ENCODE measurements around the gene USP25.

USP25 gene

DNA sequence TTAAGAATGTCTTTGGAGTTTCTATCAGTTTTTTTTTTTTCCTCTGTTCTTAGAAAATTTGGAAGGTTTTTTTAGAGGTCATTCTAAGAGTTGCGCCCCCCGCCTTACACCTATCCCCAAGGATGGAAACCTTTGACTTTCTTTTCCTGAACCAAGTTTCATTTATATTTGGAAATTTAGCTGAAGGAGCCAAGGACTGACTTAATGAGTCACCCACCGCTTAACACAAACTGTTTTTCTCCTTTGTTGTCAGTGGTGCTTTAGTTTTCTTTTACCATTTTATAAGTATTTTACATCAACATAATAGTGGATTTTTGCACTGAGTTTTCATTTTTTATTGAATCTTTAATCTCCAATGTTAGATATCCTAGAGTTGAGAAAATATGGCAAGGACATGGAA, 25.3 kb downstream of the USP25 start:
- H3K4me2 ChIP-seq (ENCODE audit: low read length), result peak overlapping the region; percentile 77
- no peaks in the 10 kb centered on the region for H3K9me3 ChIP-seq (ENCODE audit: insufficient read depth, low read length)
- no peak overlapping the region for H3K9ac ChIP-seq (ENCODE audit: low read length)
- no peaks in the 10 kb centered on the region for H3K27me3 ChIP-seq (ENCODE audit: low read depth, low read length)
- H3K4me1 ChIP-seq (ENCODE audit: low read length), result peaks cover 30% of the 10 kb centered on the region
- peak overlapping the region; percentile 47; the same call in 1 of the 2 replicates for H3K27ac ChIP-seq (ENCODE audit: low read length)
- no peak for TF ChIP-seq EZH2phosphoT487 (IDR thresholded peaks at IDR 0.05; ENCODE audit: low read depth)
- TF ChIP-seq, protein P1, sequence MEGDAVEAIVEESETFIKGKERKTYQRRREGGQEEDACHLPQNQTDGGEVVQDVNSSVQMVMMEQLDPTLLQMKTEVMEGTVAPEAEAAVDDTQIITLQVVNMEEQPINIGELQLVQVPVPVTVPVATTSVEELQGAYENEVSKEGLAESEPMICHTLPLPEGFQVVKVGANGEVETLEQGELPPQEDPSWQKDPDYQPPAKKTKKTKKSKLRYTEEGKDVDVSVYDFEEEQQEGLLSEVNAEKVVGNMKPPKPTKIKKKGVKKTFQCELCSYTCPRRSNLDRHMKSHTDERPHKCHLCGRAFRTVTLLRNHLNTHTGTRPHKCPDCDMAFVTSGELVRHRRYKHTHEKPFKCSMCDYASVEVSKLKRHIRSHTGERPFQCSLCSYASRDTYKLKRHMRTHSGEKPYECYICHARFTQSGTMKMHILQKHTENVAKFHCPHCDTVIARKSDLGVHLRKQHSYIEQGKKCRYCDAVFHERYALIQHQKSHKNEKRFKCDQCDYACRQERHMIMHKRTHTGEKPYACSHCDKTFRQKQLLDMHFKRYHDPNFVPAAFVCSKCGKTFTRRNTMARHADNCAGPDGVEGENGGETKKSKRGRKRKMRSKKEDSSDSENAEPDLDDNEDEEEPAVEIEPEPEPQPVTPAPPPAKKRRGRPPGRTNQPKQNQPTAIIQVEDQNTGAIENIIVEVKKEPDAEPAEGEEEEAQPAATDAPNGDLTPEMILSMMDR (IDR thresholded peaks at IDR 0.05; ENCODE audit: low read depth, low read length), result no peak
- H3K36me3 ChIP-seq (replicated peaks; ENCODE audit: low read depth, low read length), result peaks cover 8% of the 10 kb centered on the region
- H3K4me3 ChIP-seq (ENCODE audit: low read length), result no peak overlapping the region
- H2AFZ ChIP-seq (ENCODE audit: low read depth, low read length), result no peak overlapping the region
- H3K79me2 ChIP-seq (ENCODE audit: low read length), result peaks cover 90% of the 10 kb centered on the region
- H4K20me1 ChIP-seq (ENCODE audit: insufficient read depth, low read length), result peaks cover 25% of the 10 kb centered on the region

DNA sequence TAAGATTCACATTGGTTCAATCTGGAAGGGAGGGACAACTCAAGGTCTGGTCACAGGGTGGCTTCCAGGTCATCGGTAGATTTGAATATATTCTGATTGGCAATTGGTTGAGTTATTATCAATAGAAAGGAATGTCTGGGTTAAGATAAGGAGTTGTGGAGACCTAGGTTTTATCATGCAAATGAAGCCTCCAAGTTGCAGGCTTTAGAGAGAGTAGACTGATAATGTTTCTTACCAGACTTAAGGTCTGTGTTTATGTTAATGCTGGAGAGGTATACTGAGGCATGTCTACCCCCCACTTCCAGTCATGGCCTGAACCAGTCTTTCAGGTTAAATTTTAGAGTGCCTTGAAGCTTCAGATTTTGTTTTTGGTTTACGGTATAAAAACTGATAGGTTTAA, 29.7 kb downstream of the USP25 start:
- H4K20me1 ChIP-seq (ENCODE audit: insufficient read depth, low read length), result peaks cover 6% of the 10 kb centered on the region
- peaks cover 13% of the 10 kb centered on the region for H3K36me3 ChIP-seq (replicated peaks; ENCODE audit: low read depth, low read length)
- H3K4me3 ChIP-seq (ENCODE audit: low read length), result no peak overlapping the region
- no peaks in the 10 kb centered on the region for H3K9me3 ChIP-seq (ENCODE audit: insufficient read depth, low read length)
- peaks cover 76% of the 10 kb centered on the region for H3K79me2 ChIP-seq (ENCODE audit: low read length)
- H3K4me1 ChIP-seq (ENCODE audit: low read length), result peaks cover 10% of the 10 kb centered on the region
- H2AFZ ChIP-seq (ENCODE audit: low read depth, low read length), result no peak overlapping the region
- H3K9ac ChIP-seq (ENCODE audit: low read length), result no peak overlapping the region
- H3K27ac ChIP-seq (ENCODE audit: low read length), result no peak overlapping the region
- no peak overlapping the region for H3K4me2 ChIP-seq (ENCODE audit: low read length)
- no peaks in the 10 kb centered on the region for H3K27me3 ChIP-seq (ENCODE audit: low read depth, low read length)
- no peak for TF ChIP-seq EZH2phosphoT487 (IDR thresholded peaks at IDR 0.05; ENCODE audit: low read depth)
- TF ChIP-seq, protein P1 (IDR thresholded peaks at IDR 0.05; ENCODE audit: low read depth, low read length), result no peak

DNA sequence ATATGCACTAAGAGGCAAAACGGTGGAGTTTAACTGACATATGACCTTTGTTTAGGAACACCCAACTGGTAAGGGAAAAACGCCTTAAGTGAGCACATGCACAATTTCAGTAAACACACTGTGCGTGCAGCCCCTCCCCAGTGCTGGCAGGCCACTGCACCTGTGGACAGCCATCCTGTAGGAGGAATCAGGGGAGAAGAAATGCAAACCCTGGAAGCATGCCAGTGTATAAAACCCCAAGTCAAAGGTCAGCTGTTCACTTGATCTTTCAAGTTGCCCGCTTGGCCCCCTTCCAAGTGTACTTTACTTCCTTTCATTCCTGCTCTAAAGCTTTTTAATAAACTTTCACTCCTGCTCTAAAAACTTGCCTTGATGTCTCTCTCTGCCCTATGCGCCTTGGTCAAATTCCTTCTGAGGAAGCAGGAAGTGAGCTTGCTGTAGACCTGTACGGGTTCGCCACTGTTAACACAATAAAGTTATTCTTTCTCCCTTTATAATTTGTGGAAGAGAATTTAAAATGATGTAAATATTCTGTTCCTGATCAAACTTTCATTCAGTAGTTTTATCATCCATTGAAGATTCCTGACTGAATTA, 31.8 kb downstream of the USP25 start:
- no peak overlapping the region for H3K4me3 ChIP-seq (ENCODE audit: low read length)
- no peaks in the 10 kb centered on the region for H3K4me1 ChIP-seq (ENCODE audit: low read length)
- no peaks in the 10 kb centered on the region for H3K27me3 ChIP-seq (ENCODE audit: low read depth, low read length)
- TF ChIP-seq, protein P1 (IDR thresholded peaks at IDR 0.05; ENCODE audit: low read depth, low read length), result no peak
- TF ChIP-seq EZH2phosphoT487 (IDR thresholded peaks at IDR 0.05; ENCODE audit: low read depth), result no peak
- no peak overlapping the region for H2AFZ ChIP-seq (ENCODE audit: low read depth, low read length)
- H3K4me2 ChIP-seq (ENCODE audit: low read length), result no peak overlapping the region
- peaks cover 6% of the 10 kb centered on the region for H4K20me1 ChIP-seq (ENCODE audit: insufficient read depth, low read length)
- H3K36me3 ChIP-seq (replicated peaks; ENCODE audit: low read depth, low read length), result peaks cover 13% of the 10 kb centered on the region
- H3K9ac ChIP-seq (ENCODE audit: low read length), result no peak overlapping the region
- no peaks in the 10 kb centered on the region for H3K9me3 ChIP-seq (ENCODE audit: insufficient read depth, low read length)
- H3K79me2 ChIP-seq (ENCODE audit: low read length), result peaks cover 54% of the 10 kb centered on the region
- H3K27ac ChIP-seq (ENCODE audit: low read length), result no peak overlapping the region

DNA sequence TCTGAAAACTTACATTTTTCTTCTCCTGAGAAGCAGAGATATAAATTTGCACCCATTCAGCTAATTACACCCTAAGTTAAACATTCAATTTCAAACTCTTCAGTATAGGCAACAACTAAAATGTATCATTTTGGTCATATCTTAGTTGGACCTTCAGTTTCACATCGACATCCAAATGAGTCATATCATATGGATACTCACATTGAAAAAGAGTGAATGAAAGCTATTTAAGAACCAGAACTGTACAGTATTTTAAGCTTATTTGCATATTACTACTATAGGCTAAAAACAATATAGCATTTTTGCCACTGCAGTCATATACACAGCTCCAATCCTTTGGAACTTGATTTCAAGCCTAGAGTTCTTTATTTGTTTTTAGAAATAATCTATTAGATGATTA, 33.6 kb downstream of the USP25 start:
- Histone ChIP-seq H3K9ac (ENCODE audit: low read length) (no peak overlapping the region), H3K4me2 (ENCODE audit: low read length) (no peak overlapping the region), H3K27ac (ENCODE audit: low read length) (no peak overlapping the region), H3K36me3 (replicated peaks; ENCODE audit: low read depth, low read length) (peaks cover 5% of the 10 kb centered on the region), H3K9me3 (ENCODE audit: insufficient read depth, low read length) (no peaks in the 10 kb centered on the region), H4K20me1 (ENCODE audit: insufficient read depth, low read length) (peaks cover 6% of the 10 kb centered on the region), H3K27me3 (ENCODE audit: low read depth, low read length) (no peaks in the 10 kb centered on the region), H2AFZ (ENCODE audit: low read depth, low read length) (no peak overlapping the region), H3K4me3 (ENCODE audit: low read length) (no peak overlapping the region), H3K4me1 (ENCODE audit: low read length) (no peaks in the 10 kb centered on the region), H3K79me2 (ENCODE audit: low read length) (peaks cover 37% of the 10 kb centered on the region)
- TF ChIP-seq, protein P1 (IDR thresholded peaks at IDR 0.05; ENCODE audit: low read depth, low read length), result no peak
- TF ChIP-seq EZH2phosphoT487 (IDR thresholded peaks at IDR 0.05; ENCODE audit: low read depth), result no peak

All from OCI-LY3 (cell line).